GM12878 (cell line): ENCODE measurements around the gene SYTL2. TPM values are rescaled to one million over a fixed set of nuclear protein-coding genes. Genes with fewer than 3 reads are reported as not detected.

ENCODE experiments used
- ATAC-seq: fragments of 200-7000 bp; cut with Tn5 transposase; 3 replicates; pipeline ENCODE4 v1.9.1; 2020; ENCODE audit warnings: mild to moderate bottlenecking, moderate library complexity
- BruUV-seq: library from RNA; stranded (reverse); fragments of 400-500 nt; replicated peaks from 2 replicates; lab custom pipeline; 2021; lab: Mats Ljungman, UMichigan
- CTCF ChIA-PET: fragments of 300-600 bp; sonication (Branson Sonifier 250); formaldehyde crosslinking; extraction: SDS; loops from one replicate; lab custom pipeline; 2021; ENCODE audit warnings: inconsistent platforms; lab: Yijun Ruan, JAX
- POLR2A ChIA-PET: fragments of 350-600 bp; formaldehyde crosslinking; extraction: SDS; loops from one replicate; lab custom pipeline; 2021; ENCODE audit warnings: inconsistent platforms; lab: Charles Lee
- RAD21 ChIA-PET: fragments of 300-600 bp; sonication (Branson Sonifier 250); formaldehyde crosslinking; loops from one replicate; lab custom pipeline; 2023; ENCODE audit warnings: antibody characterized with exemption; ENCODE audit not compliant: unreplicated experiment; lab: Charles Lee
- SMC1A ChIA-PET: fragments of 300-600 bp; sonication (Branson Sonifier 250); formaldehyde crosslinking; loops from one replicate; lab custom pipeline; 2023; ENCODE audit not compliant: unreplicated experiment, uncharacterized antibody; lab: Charles Lee
- DNase-seq: peaks from one replicate; pipeline ENCODE4 v3.0.0-alpha.2; 2011; ENCODE audit warnings: low read depth, low spot score
- FAIRE-seq: peaks from 3 replicates; lab custom pipeline; 2011; peaks lifted over from hg19 to GRCh38; lab: Jason Lieb, UNC
- H2AFZ ChIP-seq: 2 replicates; pipeline ENCODE4 v1.6.0; 2011; ENCODE audit warnings: low read depth, low read length, control low read depth; ENCODE audit not compliant: control insufficient read depth
- H3K27ac ChIP-seq: 2 replicates; pipeline ENCODE4 v1.5.1; 2011; ENCODE audit warnings: control low read depth; ENCODE audit not compliant: control insufficient read depth, insufficient read depth
- H3K27me3 ChIP-seq, 2 experiments: replicated peaks in 1 of 2; 2 replicates each; pipeline versions ENCODE4 v1.6.0 to v1.6.1; 2011; ENCODE audit warnings: low read length in 1 of 2; ENCODE audit not compliant: control insufficient read depth in 2 of 2, insufficient read depth in 2 of 2
- H3K36me3 ChIP-seq, 2 experiments: 2 replicates each; pipeline ENCODE4 v1.5.1; 2011; ENCODE audit warnings: low read length in 1 of 2; ENCODE audit not compliant: control insufficient read depth in 2 of 2, insufficient read depth in 2 of 2
- H3K4me1 ChIP-seq: 2 replicates; pipeline ENCODE4 v1.6.1; 2011; ENCODE audit warnings: mild to moderate bottlenecking, low read length, moderate library complexity, mixed read lengths; ENCODE audit not compliant: control insufficient read depth, insufficient read depth
- H3K4me2 ChIP-seq: 2 replicates; pipeline ENCODE4 v1.6.0; 2011; ENCODE audit warnings: control low read depth; ENCODE audit not compliant: control insufficient read depth, insufficient read depth
- H3K4me3 ChIP-seq: fragments of 200-600 bp; sonication (generic); 2 replicates; pipeline ENCODE4 v1.5.1; 2016
- H3K79me2 ChIP-seq: 2 replicates; pipeline ENCODE4 v1.6.0; 2011; ENCODE audit warnings: low read length; ENCODE audit not compliant: control insufficient read depth, insufficient read depth
- H3K9ac ChIP-seq: 2 replicates; pipeline ENCODE4 v1.8.0; 2011; ENCODE audit warnings: low read length, control low read depth, mixed read lengths; ENCODE audit not compliant: control insufficient read depth, insufficient read depth
- H3K9me3 ChIP-seq: replicated peaks from 3 replicates; pipeline ENCODE4 v1.5.1; 2011; ENCODE audit warnings: mild to moderate bottlenecking, low read length; ENCODE audit not compliant: control insufficient read depth, insufficient read depth
- H4K20me1 ChIP-seq: 2 replicates; pipeline ENCODE4 v1.6.0; 2011; ENCODE audit not compliant: control insufficient read depth, insufficient read depth
- HDAC2 ChIP-seq: fragments of 200-600 bp; sonication (generic); IDR thresholded peaks from 2 replicates; pipeline ENCODE4 v1.6.1; 2017
- HDAC6 ChIP-seq: fragments of 200-600 bp; sonication (generic); IDR thresholded peaks from one replicate; pipeline ENCODE4 v1.8.0; 2017; ENCODE audit warnings: antibody characterized with exemption; ENCODE audit not compliant: unreplicated experiment
- NFYB ChIP-seq: IDR thresholded peaks from 2 replicates; pipeline ENCODE4 v1.6.1; 2011; ENCODE audit warnings: low read depth, mild to moderate bottlenecking, low read length, improper control_type of control experiment, moderate library complexity; ENCODE audit not compliant: insufficient read depth
- RBBP5 ChIP-seq: fragments of 200-600 bp; sonication (generic); conservative IDR thresholded peaks from 2 replicates; pipeline ENCODE4 v1.6.1; 2016
- RFX5 ChIP-seq: IDR thresholded peaks from 2 replicates; pipeline ENCODE4 v1.6.1; 2011; ENCODE audit warnings: low read depth, low read length, improper control_type of control experiment
- SMARCA5 ChIP-seq: fragments of 450-650 bp; IDR thresholded peaks from 2 replicates; pipeline ENCODE4 v1.6.1; 2017; ENCODE audit warnings: mild to moderate bottlenecking
- ZNF207 ChIP-seq: fragments of 450-650 bp; IDR thresholded peaks from 2 replicates; pipeline ENCODE4 v1.6.1; 2014; ENCODE audit warnings: antibody characterized with exemption, mild to moderate bottlenecking, borderline replicate concordance
- ZNF274 ChIP-seq: IDR thresholded peaks from one replicate; pipeline ENCODE4 v1.8.0; 2011; ENCODE audit not compliant: insufficient read length, insufficient read depth
- WGBS: methylation state at CpG from one replicate; pipeline ENCODE4 v1.1.6; 2016; ENCODE audit warnings: low lambda C conversion rate; ENCODE audit not compliant: insufficient replicate concordance, insufficient coverage; ENCODE audit errors: missing lambda C conversion rate; 5-methylcytosine and 5-hydroxymethylcytosine counted together
- in situ Hi-C: fragments of 300-500 bp; cut with MboI; formaldehyde crosslinking; loops from 9 replicates; pipeline ENCODE4 v1.14.3; 2018; ENCODE audit warnings: mixed read lengths
- intact Hi-C: fragments of 100-400 bp; cut with micrococcal nuclease; formaldehyde crosslinking; loops from one replicate; pipeline ENCODE4 v1.14.2; 2022; ENCODE audit not compliant: unreplicated experiment
- polyA plus RNA-seq, 11 experiments: library from polyadenylated mRNA; depleted of rRNA in 4 of 11; unstranded in 6 of 11; stranded (reverse) in 5 of 11; fragments of >200 nt; fragmentation: Nextera tagmentation in 4 of 11; fragmentation: Illumina TruSeq in 1 of 11; extraction: Ambion mirVana in 4 of 11; extraction: Trizol in 1 of 11; gene quantifications; 1 replicate in 1 of 11; 2 replicates in 10 of 11; pipeline versions ENCODE4 v1.2.1 to v1.2.3, GENCODE V29; 2011 to 2016; ENCODE audit warnings: inconsistent platforms in 2 of 11, missing spikeins in 2 of 11, low read depth in 1 of 11
- total RNA-seq, 4 experiments: library from RNA; depleted of rRNA in 3 of 4; stranded (reverse); fragments of >200 nt in 3 of 4; fragmentation: Illumina TruSeq in 1 of 4; extraction: Trizol in 1 of 4; gene quantifications; 2 replicates each; pipeline versions ENCODE4 v1.2.1 to v1.2.3, GENCODE V29; 2013 to 2021
- TF ChIP-seq, protein P1 (sequence below): fragments of 450-650 bp; formaldehyde crosslinking; IDR thresholded peaks from 2 replicates; pipeline ENCODE4 v1.4.0; 2020; ENCODE audit warnings: mild to moderate bottlenecking, moderate library complexity
- TF ChIP-seq, protein P2 (sequence below): IDR thresholded peaks from 2 replicates; pipeline ENCODE4 v1.6.1; 2011; ENCODE audit warnings: mild to moderate bottlenecking, low read depth, low read length, moderate library complexity; ENCODE audit not compliant: insufficient replicate concordance
- TF ChIP-seq, protein P3 (sequence below): fragments of 450-650 bp; IDR thresholded peaks from 2 replicates; pipeline ENCODE4 v1.6.1; 2016; ENCODE audit warnings: mild to moderate bottlenecking, moderate library complexity, borderline replicate concordance

The SYTL2 gene
- total and polyA plus RNA-seq, 10 of the 15 experiments (the other 5 are each of a cell fraction or from before 2014, with no cell fraction given) = 0.02 to 1.4 (median 0.31) TPM; not detected in 2

DNA sequence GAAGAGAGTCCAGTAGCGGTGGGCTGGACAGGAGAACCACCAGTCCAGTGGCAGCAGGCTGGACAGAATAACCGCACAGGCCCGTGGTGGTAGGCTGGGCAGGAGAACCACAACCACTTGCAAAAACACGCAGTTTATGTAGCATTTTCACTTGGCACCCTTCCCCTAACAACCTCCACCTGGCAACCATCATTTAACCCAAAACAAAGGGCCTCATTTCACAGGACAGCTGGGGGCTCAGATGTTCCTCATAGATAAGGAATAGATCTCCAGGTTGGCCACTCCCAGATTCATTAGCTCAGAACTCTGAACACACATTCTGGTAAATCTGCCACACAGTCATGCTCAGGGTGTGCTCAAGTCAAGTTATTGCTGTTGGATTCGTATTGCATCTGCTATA, 41.2 kb downstream of the SYTL2 start:
- H2AFZ ChIP-seq = no peak overlapping the region
- H3K4me2 ChIP-seq = no peak overlapping the region
- H4K20me1 ChIP-seq = no peaks in the 10 kb centered on the region
- no TSS peak for BruUV-seq
- SMC1A ChIA-PET = no interaction called here
- intact Hi-C loops (no loop called here), in situ Hi-C loops (no loop called here)
- H3K4me3 ChIP-seq = no peak overlapping the region
- POLR2A ChIA-PET = no interaction called here
- H3K27ac ChIP-seq = no peak overlapping the region
- 19% methylated on average over 5 of the region's 5 CpGs for WGBS
- ATAC-seq (no peak), FAIRE-seq (no peak), DNase-seq (no peak)
- H3K4me1 ChIP-seq = no peaks in the 10 kb centered on the region
- H3K36me3 ChIP-seq = no peaks in the 10 kb centered on the region
- peaks cover 1 to 2% of the 10 kb centered on the region in 2 experiments; a peak in 2 of 4 replicates for H3K27me3 ChIP-seq
- RAD21 ChIA-PET = no interaction called here
- no peaks in the 10 kb centered on the region; the same call in 2 of the 3 replicates for H3K9me3 ChIP-seq
- CTCF ChIA-PET = no interaction called here
- TF ChIP-seq RFX5 (no peak), SMARCA5 (no peak), ZNF274 (no peak), NFYB (no peak), ZNF207 (no peak), HDAC2 (no peak), HDAC6 (no peak), RBBP5 (no peak)
- TF ChIP-seq, protein P1, sequence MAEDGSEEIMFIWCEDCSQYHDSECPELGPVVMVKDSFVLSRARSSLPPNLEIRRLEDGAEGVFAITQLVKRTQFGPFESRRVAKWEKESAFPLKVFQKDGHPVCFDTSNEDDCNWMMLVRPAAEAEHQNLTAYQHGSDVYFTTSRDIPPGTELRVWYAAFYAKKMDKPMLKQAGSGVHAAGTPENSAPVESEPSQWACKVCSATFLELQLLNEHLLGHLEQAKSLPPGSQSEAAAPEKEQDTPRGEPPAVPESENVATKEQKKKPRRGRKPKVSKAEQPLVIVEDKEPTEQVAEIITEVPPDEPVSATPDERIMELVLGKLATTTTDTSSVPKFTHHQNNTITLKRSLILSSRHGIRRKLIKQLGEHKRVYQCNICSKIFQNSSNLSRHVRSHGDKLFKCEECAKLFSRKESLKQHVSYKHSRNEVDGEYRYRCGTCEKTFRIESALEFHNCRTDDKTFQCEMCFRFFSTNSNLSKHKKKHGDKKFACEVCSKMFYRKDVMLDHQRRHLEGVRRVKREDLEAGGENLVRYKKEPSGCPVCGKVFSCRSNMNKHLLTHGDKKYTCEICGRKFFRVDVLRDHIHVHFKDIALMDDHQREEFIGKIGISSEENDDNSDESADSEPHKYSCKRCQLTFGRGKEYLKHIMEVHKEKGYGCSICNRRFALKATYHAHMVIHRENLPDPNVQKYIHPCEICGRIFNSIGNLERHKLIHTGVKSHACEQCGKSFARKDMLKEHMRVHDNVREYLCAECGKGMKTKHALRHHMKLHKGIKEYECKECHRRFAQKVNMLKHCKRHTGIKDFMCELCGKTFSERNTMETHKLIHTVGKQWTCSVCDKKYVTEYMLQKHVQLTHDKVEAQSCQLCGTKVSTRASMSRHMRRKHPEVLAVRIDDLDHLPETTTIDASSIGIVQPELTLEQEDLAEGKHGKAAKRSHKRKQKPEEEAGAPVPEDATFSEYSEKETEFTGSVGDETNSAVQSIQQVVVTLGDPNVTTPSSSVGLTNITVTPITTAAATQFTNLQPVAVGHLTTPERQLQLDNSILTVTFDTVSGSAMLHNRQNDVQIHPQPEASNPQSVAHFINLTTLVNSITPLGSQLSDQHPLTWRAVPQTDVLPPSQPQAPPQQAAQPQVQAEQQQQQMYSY (CRISPR knock-in tag) = no peak
- TF ChIP-seq, protein P2, sequence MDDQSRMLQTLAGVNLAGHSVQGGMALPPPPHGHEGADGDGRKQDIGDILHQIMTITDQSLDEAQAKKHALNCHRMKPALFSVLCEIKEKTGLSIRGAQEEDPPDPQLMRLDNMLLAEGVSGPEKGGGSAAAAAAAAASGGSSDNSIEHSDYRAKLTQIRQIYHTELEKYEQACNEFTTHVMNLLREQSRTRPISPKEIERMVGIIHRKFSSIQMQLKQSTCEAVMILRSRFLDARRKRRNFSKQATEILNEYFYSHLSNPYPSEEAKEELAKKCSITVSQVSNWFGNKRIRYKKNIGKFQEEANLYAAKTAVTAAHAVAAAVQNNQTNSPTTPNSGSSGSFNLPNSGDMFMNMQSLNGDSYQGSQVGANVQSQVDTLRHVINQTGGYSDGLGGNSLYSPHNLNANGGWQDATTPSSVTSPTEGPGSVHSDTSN = no peak
- TF ChIP-seq, protein P3, sequence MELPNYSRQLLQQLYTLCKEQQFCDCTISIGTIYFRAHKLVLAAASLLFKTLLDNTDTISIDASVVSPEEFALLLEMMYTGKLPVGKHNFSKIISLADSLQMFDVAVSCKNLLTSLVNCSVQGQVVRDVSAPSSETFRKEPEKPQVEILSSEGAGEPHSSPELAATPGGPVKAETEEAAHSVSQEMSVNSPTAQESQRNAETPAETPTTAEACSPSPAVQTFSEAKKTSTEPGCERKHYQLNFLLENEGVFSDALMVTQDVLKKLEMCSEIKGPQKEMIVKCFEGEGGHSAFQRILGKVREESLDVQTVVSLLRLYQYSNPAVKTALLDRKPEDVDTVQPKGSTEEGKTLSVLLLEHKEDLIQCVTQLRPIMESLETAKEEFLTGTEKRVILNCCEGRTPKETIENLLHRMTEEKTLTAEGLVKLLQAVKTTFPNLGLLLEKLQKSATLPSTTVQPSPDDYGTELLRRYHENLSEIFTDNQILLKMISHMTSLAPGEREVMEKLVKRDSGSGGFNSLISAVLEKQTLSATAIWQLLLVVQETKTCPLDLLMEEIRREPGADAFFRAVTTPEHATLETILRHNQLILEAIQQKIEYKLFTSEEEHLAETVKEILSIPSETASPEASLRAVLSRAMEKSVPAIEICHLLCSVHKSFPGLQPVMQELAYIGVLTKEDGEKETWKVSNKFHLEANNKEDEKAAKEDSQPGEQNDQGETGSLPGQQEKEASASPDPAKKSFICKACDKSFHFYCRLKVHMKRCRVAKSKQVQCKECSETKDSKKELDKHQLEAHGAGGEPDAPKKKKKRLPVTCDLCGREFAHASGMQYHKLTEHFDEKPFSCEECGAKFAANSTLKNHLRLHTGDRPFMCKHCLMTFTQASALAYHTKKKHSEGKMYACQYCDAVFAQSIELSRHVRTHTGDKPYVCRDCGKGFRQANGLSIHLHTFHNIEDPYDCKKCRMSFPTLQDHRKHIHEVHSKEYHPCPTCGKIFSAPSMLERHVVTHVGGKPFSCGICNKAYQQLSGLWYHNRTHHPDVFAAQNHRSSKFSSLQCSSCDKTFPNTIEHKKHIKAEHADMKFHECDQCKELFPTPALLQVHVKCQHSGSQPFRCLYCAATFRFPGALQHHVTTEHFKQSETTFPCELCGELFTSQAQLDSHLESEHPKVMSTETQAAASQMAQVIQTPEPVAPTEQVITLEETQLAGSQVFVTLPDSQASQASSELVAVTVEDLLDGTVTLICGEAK = no peak
- no peak overlapping the region for H3K9ac ChIP-seq
- no peaks in the 10 kb centered on the region for H3K79me2 ChIP-seq
